Measurements from ENCODE around the gene ARID1B. TPM values are rescaled to one million over a fixed set of nuclear protein-coding genes. Genes with fewer than 3 reads are reported as not detected.
A peak's percentile ranks its signal among the peaks of the same experiment; 100 is the strongest.

The ARID1B gene
- total and polyA plus RNA-seq, 10 of the 15 experiments (the other 5 are each of a cell fraction or from before 2014, with no cell fraction given) = 24.7 to 133 (median 54.6) TPM

GRCh38 chr6:157021344-157021992 is 244.3 kb downstream of the ARID1B start (continued):
- 0 out of 2 replicates have a peak, but pooled peaks have one; percentile 37 for TF ChIP-seq STAT1 (conservative IDR thresholded peaks at IDR 0.05)
- no peak for TF ChIP-seq SUPT20H (IDR thresholded peaks at IDR 0.05; ENCODE audit: borderline replicate concordance, control insufficient read depth, low read depth, low read length)
- TF ChIP-seq ZBED1 (IDR thresholded peaks at IDR 0.05; ENCODE audit: borderline replicate concordance) = no peak; the same call in 1 of the 2 replicates
- TF ChIP-seq SUZ12 (IDR thresholded peaks at IDR 0.05; ENCODE audit: unreplicated experiment) = no peak
- TF ChIP-seq IKZF2 (IDR thresholded peaks at IDR 0.05) = peak; percentile 2 to 70; a peak in 3 of 4 replicates
- TF ChIP-seq KAT2A (conservative IDR thresholded peaks at IDR 0.05; ENCODE audit: control insufficient read depth, low read depth, low read length) = no peak
- TF ChIP-seq GATAD2B (conservative IDR thresholded peaks at IDR 0.05; ENCODE audit: low read depth) = peak; percentile 81
- TF ChIP-seq FOXK2 (IDR thresholded peaks at IDR 0.05) = no peak
- TF ChIP-seq, protein P1, sequence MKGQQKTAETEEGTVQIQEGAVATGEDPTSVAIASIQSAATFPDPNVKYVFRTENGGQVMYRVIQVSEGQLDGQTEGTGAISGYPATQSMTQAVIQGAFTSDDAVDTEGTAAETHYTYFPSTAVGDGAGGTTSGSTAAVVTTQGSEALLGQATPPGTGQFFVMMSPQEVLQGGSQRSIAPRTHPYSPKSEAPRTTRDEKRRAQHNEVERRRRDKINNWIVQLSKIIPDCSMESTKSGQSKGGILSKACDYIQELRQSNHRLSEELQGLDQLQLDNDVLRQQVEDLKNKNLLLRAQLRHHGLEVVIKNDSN (IDR thresholded peaks at IDR 0.05; ENCODE audit: borderline replicate concordance, extremely low read length, insufficient read depth, low read depth, low read length) = no peak
- TF ChIP-seq IRF4 (IDR thresholded peaks at IDR 0.05; ENCODE audit: low read depth, low read length) = no peak
- peak; percentile 25; the same call in 1 of the 2 replicates for TF ChIP-seq ZNF592 (IDR thresholded peaks at IDR 0.05)
- TF ChIP-seq HDAC2 (IDR thresholded peaks at IDR 0.05) = no peak
- TF ChIP-seq NFXL1 (IDR thresholded peaks at IDR 0.05; ENCODE audit: borderline replicate concordance) = no peak
- TF ChIP-seq, protein P2, sequence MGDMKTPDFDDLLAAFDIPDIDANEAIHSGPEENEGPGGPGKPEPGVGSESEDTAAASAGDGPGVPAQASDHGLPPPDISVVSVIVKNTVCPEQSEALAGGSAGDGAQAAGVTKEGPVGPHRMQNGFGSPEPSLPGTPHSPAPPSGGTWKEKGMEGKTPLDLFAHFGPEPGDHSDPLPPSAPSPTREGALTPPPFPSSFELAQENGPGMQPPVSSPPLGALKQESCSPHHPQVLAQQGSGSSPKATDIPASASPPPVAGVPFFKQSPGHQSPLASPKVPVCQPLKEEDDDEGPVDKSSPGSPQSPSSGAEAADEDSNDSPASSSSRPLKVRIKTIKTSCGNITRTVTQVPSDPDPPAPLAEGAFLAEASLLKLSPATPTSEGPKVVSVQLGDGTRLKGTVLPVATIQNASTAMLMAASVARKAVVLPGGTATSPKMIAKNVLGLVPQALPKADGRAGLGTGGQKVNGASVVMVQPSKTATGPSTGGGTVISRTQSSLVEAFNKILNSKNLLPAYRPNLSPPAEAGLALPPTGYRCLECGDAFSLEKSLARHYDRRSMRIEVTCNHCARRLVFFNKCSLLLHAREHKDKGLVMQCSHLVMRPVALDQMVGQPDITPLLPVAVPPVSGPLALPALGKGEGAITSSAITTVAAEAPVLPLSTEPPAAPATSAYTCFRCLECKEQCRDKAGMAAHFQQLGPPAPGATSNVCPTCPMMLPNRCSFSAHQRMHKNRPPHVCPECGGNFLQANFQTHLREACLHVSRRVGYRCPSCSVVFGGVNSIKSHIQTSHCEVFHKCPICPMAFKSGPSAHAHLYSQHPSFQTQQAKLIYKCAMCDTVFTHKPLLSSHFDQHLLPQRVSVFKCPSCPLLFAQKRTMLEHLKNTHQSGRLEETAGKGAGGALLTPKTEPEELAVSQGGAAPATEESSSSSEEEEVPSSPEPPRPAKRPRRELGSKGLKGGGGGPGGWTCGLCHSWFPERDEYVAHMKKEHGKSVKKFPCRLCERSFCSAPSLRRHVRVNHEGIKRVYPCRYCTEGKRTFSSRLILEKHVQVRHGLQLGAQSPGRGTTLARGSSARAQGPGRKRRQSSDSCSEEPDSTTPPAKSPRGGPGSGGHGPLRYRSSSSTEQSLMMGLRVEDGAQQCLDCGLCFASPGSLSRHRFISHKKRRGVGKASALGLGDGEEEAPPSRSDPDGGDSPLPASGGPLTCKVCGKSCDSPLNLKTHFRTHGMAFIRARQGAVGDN (IDR thresholded peaks at IDR 0.05) = peak; percentile 74
- TF ChIP-seq IRF3 (IDR thresholded peaks at IDR 0.05) = no peak
- no peak for TF ChIP-seq ZNF384 (IDR thresholded peaks at IDR 0.05; ENCODE audit: borderline replicate concordance, low read depth, low read length)
- peak; percentile 33; the same call in 1 of the 2 replicates for TF ChIP-seq CREM (IDR thresholded peaks at IDR 0.05; ENCODE audit: low read depth)
- no peak for TF ChIP-seq SMC3 (IDR thresholded peaks at IDR 0.05; ENCODE audit: borderline replicate concordance, low read length)
- TF ChIP-seq POLR2AphosphoS5 (IDR thresholded peaks at IDR 0.05; ENCODE audit: low read length) = peak; percentile 95

All from GM12878 (cell line).